ENCODE data around the gene ZFP82.

The ZFP82 gene

GRCh38 chr19:36418287-36419001 lies at the start of gene ZFP82:
Gene ZFP82 (minus strand): TSS chr19:36418644. CDS start chr19:36409789, 8,855 bp downstream.
- intact Hi-C loops (cut with DNase I) = loop anchor here (10.0 kb wide), 1 partner anchor 66 kb away; the partner anchor contains the start of gene ZNF566
- DNase-seq = peak; percentile 57 to 92 (median 84)

- DNase-seq = no peak
- intact Hi-C loops (cut with DNase I) = no loop called here
Observed at GRCh38 chr19:36460046-36460445, 41.6 kb upstream of the ZFP82 start.

- intact Hi-C loops (cut with DNase I) = no loop called here
- no peak for DNase-seq
Observed at GRCh38 chr19:36456831-36457230, 38.4 kb upstream of the ZFP82 start.

GRCh38 chr19:36449059-36449670 lies 30.7 kb upstream of the ZFP82 start:
- intact Hi-C loops (cut with DNase I) = no loop called here
- no peak for DNase-seq

GRCh38 chr19:36441339-36441738 lies 22.9 kb upstream of the ZFP82 start:
- intact Hi-C loops (cut with DNase I) = no loop called here

GRCh38 chr19:36436531-36436930 lies 18.1 kb upstream of the ZFP82 start:
- DNase-seq = no peak
- intact Hi-C loops (cut with DNase I) = no loop called here

More at GRCh38 chr19:36441339-36441738, 22.9 kb upstream of the ZFP82 start:
- no peak for DNase-seq

GRCh38 chr19:36423925-36424324 lies 5.5 kb upstream of the ZFP82 start:
- intact Hi-C loops (cut with DNase I) = no loop called here
- no peak for DNase-seq

GRCh38 chr19:36421749-36422481 lies 3.5 kb upstream of the ZFP82 start:
- DNase-seq = peak in 6 of 42 donors; percentile 3 to 31 (median 12)
- intact Hi-C loops (cut with DNase I) = no loop called here

GRCh38 chr19:36420961-36421748 lies 2.7 kb upstream of the ZFP82 start:
- intact Hi-C loops (cut with DNase I) = no loop called here
- peak in 33 of 42 donors; percentile 4 to 63 (median 23) for DNase-seq

- DNase-seq = peak in 18 of 42 donors; percentile 2 to 46 (median 15)
- intact Hi-C loops (cut with DNase I) = loop anchor here (10.0 kb wide), 1 partner anchor 67 kb away; the partner anchor contains the start of gene ZNF566
Observed at GRCh38 chr19:36417752-36418286, 625 bp downstream of the ZFP82 start.

GRCh38 chr19:36409841-36410240 lies 8.6 kb downstream of the ZFP82 start:
- intact Hi-C loops (cut with DNase I) = loop anchor here (10.0 kb wide), 1 partner anchor 75 kb away; the partner anchor contains the start of gene ZNF566
- no peak for DNase-seq

GRCh38 chr19:36408101-36408500 lies 10.3 kb downstream of the ZFP82 start:
- intact Hi-C loops (cut with DNase I) = no loop called here

GRCh38 chr19:36404498-36404897 lies 13.9 kb downstream of the ZFP82 start:
- DNase-seq = no peak
- intact Hi-C loops (cut with DNase I) = no loop called here

More at GRCh38 chr19:36408101-36408500, 10.3 kb downstream of the ZFP82 start:
- no peak for DNase-seq

- no peak for DNase-seq
- intact Hi-C loops (cut with DNase I) = no loop called here
Observed at GRCh38 chr19:36401475-36401874, 17.0 kb downstream of the ZFP82 start.

- intact Hi-C loops (cut with DNase I) = no loop called here
- no peak for DNase-seq
Observed at GRCh38 chr19:36398571-36398970, 19.9 kb downstream of the ZFP82 start.

GRCh38 chr19:36392916-36393673 lies 25.3 kb downstream of the ZFP82 start:
- intact Hi-C loops (cut with DNase I) = no loop called here
- no peak for DNase-seq

GRCh38 chr19:36379510-36379819 lies 39.0 kb downstream of the ZFP82 start:
- intact Hi-C loops (cut with DNase I) = loop anchor here (2.0 kb wide), 1 partner anchor 109 kb away; the partner anchor contains the start of gene ZNF566
- DNase-seq = peak in 1 of 42 donors; percentile 14

Measured in head of caudate nucleus (tissue), 42 donors.